GM21825 (cell line): ENCODE measurements around the gene MTR.
"Not testable (repeated sequence)": the region's sequence is repeated elsewhere in the genome, so short reads cannot be mapped to it uniquely, and the experiment has no call there.

Experiments
- ATAC-seq: cut with Tn5 transposase; IDR thresholded peaks from one replicate; pipeline ENCODE4 v1.9.1; 2021; ENCODE audit warnings: mild to moderate bottlenecking, moderate library complexity; ENCODE audit not compliant: unreplicated experiment

Gene MTR

DNA sequence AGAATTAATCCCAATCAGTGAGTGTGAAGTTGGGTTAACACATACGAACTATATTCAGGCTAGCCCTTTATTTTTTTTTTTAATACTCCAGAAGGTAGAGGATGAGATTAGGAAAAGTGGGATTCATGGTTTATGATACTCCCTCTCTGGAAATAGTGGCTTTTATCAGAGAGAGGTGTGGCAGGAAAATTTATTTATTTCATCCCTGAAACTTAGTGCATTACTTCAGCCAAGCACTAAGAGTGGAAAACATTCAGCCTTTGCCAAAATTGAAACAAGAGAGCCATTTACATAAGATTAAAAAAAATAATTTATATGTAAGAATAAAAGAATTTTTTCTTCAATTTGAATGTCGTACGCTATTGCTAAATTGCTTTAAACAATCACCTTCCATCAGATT is 35.0 kb downstream of the MTR start:
- no peak for ATAC-seq

DNA sequence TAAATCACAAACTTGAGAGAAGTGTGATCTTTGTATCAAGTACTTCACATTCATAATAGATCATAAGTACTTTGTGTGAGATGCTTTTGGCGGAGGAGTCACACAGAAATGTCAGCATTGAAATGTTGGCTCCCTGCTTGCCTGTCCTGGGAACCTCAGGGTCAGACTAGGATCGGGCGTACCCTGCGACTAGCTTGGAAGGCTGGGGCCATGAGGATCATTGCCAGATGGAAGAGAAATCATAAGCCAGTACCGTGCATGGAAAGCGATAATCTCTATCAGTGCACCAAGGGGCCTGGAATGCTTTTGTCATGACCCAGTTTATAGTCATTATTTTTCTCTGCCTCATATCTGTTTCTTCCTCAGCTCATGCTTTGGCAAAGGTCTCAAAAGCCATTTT is 35.5 kb downstream of the MTR start:
- no peak for ATAC-seq

DNA sequence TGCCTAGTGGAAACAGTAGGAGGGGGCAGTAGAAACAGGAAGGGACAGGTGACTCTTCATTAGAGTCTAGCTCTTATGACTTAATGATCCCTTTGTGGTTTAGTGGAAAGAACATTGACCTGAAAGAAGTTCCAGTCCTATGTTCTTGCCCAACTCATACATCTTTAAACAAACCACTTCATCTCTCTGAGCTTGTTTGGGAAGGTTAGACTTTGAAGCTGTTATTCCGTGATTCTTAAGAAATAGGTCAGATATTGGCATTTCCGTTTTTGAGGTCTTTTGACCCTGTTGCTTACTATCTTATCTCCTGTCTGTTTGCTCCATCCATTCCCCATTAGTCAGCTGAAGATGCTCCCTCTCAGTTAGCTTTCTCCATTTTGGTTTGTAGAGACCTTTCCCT is 38.5 kb downstream of the MTR start:
- ATAC-seq = no peak

DNA sequence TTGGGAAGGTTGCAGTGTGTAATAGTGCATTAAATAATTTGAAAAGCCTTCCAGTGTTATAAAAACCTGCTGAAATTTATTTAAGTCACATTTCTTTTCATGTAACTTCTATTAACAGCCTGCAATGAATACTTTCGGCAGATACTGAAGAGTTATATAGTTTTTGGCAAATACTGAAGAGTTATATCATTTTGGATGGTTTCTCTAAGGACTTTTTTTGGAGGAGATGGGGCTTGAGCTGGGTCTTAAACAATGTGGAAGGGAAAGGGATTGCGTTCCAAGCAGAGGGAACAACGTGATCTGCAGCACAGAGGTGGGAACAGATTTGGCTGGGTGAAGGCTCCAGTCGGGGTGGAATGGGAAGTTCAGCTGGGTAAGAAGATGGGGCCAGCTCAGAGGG is 39.8 kb downstream of the MTR start:
- no peak for ATAC-seq

DNA sequence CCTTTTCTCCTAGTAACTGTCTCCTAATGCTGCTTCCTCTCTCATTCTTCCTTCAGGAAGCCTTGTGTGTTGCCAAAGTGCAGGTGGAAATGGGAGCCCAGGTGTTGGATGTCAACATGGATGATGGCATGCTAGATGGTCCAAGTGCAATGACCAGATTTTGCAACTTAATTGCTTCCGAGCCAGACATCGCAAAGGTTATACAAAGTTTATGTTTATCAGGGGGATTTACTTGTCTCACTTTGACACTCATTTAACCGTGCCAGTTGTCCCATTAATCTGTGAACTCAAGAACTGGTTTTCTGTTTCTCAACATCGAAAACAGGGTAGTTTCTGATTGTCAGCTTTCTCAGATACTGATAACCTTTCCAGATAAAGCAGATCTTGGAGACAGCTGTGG is 40.4 kb downstream of the MTR start:
- ATAC-seq = no peak

DNA sequence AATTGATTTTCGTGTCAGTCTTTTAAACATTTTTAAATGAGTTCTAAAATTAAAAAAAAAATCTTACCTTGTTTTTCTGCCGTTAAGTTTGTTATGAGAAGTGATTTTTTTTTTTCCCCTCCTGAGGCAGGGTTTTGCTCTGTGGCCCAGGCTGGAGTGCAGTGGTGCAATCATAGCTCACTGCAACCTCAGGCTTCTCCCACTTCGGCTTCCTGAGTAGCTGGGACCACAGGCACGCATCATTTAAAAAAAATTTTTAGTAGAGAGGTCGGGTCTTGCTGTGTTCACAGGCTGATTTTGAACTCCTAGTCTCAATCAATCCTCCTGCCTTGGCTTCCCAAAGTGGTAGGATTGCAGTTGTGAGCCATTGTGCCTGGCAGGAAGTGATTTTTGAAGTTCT is 41.1 kb downstream of the MTR start:
- ATAC-seq = no peak

DNA sequence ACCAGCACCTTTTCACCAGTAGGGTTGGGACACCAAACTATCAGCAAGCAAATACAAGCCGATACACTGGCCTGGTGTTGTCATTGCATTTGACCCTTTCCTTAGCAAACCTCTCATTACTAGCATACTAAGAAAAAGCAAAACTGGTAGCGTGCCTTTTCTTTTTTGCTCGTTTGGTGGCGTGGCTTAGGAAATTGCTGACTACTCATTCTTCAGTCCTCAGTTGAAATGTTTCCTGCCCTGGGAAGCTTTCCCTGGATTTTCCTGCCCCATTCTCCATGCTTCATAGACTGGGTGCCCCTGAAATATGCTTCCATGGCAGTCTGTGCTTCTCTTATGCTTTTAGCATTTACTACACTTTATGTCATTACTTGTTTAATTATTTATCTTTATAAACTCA is 42.0 kb downstream of the MTR start:
- no peak for ATAC-seq

DNA sequence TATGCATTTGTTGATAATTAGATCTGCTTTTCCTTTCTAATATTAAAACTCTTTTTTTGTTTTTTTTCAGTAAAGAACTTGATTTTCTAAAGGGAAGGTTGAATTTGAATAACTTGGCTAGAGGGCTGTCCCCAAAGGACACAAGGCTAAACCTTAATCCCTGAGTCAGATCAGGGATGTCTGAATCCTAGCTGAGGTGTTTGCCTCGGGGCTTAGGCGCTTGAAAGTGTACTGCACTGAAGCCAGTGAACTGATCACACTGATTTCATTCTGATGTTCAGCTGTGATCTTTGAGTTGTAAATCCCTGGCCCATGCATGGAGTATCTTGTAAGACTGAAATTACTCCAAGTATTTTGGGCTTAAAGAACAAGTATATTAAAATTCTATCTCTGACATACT is 42.8 kb downstream of the MTR start:
- no peak for ATAC-seq

DNA sequence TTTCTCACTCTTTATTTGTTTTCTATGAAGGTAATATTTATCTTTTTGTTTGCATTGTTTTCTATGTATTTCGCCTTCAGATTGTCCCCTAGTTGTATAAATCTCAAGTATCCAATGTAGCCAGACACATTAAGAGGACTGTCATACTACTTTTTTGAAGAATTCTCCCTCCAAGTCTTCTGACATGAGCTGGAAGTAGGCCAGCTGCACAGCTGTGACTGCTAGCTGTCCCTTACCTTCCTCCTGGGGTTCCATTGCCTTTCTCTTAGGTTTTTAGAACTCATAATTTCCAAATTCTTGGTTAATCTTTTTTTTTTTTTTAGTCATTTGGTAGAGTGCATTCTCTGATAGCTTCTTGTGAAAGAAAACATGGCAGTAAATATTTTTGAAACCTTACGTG is 46.2 kb downstream of the MTR start:
- ATAC-seq = no peak

DNA sequence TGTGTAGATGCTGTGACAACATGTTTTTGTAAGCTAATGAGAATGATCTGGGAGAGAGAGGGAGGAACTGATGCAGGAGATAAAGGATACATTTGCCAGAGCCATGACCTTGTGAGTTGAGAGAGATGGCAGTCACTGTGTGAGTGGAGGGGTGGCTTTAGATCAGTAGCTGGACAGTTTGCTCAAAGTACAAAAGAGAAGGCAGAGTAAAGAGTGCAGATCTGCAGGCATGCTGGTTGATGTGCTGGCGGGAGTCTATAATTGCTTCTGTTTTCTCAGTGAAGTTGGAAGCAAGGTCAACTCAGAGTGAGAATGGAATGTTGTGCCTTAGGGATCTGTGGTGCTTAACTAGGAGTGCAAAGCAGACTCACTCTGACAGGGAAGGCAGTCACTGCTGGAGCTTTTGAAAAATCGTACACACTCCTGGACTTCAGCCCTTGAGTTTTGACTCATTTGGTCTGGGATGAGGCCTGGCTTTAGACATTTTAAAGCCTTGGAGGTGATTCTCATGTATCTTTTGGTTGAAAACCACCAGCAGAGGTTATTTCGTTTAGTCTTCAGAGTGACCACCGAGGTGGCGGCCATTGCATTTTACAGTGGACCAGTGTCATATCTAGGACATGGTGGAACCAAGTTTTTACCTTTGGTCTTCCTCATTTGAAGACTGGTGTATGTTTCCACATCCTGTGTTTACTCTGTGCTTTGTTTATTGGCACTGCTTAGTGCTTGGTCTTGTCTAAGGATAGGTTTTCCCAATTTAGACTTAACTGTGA is 49.6 kb downstream of the MTR start:
- no peak for ATAC-seq

DNA sequence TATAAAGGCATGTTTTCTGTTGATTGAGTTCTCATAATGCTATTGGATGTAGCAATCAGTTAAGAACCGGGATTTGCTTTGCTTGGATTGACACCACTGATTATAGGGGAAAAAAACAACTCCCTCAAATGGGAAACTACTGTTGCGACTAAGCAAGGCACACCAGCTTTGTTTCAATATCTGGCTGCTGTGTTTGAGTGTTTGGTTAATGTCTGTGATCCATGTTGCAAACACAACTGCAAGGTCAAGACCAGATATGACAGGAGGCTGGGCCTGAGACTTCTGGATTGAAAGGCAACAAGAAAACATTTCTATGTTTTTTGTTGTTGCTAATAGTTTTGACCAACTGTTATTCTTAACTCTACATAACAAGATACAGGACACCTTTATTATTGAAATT is 50.7 kb downstream of the MTR start:
- ATAC-seq = no peak

DNA sequence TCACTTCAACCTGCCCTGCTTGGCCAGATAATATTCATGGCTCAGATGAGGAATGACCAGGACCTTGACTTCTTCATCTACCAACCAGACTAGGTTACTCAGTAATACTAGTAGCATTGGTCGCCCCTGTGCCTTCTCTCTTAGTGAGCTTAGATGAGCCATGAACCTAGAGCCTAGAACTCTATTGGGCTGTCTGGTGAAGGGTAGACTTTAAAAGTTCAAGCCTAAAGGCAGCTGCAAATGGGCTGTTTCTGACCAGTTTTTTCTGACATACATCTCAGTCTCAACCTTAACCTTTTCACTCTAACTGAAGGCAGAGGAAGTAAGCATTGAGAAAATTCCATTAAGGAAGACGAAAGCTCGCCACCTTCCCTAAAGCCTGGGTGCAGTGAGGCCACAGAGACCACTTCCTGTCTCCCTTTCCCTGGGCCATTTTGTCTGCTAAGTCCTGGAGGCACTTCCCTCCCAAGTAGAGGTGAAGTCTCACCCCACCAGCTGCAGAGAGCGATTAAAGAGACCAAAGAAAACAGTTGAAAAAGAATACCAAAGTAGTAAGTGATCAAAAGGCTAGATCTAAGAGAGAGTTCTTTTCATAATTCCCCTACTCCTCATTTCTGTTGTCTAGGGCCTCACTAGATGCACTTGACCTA is 53.3 kb downstream of the MTR start:
- ATAC-seq = no peak

DNA sequence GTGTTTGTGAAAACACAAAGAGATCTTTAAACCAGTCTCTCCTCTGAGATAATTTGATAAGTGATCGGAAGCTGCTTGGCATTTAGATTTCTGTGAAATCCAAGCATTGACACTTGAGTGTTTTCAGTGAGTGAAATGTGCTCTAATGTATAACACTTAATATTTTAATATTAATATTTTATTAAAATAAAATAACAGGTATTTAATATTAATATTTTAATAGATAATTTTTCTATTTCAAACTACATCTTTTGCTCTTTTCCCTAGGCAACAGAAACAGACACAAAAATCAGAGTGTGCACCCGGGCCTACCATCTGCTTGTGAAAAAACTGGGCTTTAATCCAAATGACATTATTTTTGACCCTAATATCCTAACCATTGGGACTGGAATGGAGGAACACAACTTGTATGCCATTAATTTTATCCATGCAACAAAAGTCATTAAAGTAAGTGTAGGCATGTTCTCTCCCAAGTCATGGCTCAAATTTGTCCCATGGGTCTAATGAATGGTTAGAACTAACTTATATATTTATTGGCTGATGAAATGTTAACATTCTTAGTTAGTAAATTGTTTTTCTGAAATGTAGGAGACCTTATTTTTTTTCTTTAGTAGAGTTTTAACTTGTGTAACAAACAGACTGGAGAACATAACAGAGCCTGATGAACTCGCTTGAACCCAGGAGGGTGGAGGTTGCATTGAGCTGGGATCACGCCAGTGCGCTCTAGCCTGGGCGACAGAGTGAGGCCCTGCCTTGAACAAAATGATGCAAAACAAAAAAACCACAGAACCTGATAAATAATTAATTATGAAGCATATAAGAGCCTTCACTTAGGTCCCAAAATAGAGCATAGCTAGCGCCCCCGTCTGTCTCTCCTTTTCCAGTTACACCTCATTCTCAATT is 55.2 kb downstream of the MTR start:
- no peak for ATAC-seq

DNA sequence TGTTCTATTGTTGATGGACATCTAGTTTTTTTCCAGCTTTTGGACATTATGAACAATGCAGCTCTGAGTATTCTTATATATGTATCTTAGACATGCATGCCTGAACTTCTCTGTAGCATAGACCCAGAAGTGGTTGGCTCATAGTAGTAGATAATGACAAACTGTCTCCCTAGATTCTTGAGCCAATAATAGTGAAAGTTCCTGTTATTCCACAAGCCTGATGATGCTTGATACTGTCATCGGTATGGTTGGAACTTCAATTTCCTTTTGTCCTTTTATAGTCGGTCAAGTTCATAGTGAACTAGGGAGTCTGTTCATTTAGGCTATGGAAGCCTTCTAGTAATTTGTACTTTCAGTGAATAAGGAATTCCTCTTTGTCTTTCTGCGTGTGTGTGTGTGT is 56.8 kb downstream of the MTR start:
- ATAC-seq = no peak

DNA sequence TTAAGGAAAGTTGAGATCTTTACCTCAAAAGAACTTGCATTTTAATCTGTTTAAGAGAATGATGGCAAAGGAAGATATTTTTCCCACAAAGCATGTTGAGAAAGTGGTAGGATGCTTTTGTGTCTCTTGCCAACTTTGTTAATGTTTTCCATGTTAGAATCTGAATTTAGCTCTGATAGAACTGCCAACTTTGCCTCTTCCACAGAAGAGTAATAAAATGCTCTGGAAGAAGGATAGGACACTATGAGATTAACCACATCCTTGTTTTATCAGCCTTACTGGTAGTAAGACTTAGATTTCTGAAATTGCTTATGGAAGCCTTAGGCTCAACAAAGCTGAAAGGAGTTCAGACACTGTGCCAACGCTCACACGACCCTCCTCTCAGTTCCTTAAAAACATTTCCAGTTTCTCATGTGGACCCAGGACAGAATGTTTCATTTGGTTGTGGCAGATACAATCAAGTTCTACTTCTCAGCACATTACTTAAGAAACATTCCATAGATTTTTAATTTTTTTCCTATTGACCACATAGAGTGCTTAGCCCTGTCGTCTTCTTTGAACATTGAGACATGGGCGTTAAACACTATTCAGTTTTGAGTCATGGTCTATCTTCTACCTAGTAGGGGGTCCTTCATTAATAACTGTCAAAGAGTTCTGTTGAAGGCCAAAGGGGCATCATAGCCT is 59.0 kb downstream of the MTR start:
- no peak for ATAC-seq

DNA sequence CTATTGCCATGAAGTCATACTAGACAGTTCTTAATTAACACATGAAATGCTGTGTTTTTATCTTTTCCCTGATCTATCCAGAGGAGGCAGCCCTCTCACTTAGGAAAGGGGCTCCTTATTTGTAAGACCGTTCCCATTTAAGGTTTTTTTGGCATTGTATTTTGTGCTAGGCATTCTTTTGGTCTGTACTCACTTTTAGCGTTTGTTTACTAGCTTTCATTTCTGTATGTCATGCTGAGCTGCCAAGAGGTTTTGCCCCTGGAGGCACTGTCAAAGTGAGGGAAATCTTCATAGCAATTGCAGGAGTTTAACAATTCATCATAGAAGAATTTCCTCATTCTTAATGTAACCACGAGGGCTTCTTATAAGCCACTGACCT is 59.5 kb downstream of the MTR start:
- no peak for ATAC-seq

DNA sequence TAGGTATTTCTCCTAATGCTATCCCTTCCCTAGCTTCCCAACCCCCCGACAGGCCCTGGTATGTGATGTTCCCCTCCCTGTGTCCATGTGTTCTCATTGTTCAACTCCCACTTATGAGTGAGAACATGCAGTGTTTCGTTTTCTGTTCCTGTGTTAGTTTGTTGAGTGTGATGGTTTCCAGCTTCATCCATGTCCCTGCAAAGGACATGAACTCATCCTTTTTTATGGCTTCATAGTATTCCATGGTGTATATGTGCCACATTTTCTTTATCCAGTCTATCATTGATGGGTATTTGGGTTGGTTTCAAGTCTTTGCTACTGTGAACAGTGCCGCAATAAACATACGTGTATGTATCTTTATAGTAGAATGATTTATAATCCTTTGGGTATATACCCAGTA is 61.6 kb downstream of the MTR start:
- ATAC-seq = not testable (repeated sequence)

DNA sequence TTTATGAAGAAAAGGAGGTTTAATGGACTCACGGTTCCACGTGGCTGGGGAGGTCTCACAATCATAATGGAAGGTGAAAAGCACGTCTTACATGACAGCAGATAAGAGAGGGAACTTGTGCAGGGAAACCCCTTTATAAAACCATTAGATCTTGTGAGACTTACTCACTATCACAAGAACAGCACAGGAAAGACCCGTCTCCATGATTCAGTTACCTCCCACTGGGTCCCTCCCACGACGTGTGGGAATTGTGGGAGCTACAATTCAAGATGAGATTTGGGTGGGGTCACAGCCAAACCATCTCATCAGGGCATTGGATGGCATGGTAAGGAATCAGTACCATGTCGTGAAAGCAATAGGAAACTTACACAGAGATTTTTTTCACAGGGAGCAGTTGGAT is 63.1 kb downstream of the MTR start:
- no peak for ATAC-seq

DNA sequence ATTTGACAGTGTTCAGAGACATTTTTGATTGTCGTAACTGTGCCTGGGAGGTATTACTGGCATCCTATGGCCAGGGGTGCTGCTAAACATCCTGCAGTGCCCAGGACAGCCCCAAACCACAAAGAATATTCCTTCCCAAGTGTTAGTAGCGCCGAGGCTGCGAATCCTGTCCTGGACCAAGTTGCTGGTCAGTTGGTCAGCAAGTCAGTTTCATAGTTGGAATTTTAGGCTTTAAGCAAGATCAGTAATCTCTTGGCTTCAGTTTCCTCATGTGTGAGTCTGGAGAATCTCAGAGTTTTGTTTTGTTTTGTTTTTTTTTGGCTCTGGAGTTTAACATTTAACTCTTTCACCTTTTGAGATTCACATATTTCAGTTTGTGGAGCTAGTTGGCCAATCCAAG is 65.0 kb downstream of the MTR start:
- no peak for ATAC-seq

DNA sequence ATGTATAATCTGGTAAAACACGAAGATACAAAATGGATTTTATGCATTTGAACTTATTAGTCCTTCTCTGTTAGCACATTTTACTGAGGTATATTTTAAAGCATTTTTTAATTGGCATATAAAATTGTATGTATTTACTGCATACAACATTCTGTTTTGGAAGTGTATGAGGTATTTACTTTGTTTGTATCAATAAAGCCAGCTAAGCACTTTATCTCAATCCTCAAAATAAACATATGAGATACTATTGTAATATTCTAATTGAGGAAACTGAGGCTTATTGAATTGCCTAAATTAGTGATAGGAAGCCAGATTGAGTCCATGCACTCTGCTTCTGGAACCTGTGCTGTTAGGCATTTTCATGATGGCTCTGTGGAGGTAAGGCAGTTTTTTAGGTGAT is 65.6 kb downstream of the MTR start:
- ATAC-seq = no peak

DNA sequence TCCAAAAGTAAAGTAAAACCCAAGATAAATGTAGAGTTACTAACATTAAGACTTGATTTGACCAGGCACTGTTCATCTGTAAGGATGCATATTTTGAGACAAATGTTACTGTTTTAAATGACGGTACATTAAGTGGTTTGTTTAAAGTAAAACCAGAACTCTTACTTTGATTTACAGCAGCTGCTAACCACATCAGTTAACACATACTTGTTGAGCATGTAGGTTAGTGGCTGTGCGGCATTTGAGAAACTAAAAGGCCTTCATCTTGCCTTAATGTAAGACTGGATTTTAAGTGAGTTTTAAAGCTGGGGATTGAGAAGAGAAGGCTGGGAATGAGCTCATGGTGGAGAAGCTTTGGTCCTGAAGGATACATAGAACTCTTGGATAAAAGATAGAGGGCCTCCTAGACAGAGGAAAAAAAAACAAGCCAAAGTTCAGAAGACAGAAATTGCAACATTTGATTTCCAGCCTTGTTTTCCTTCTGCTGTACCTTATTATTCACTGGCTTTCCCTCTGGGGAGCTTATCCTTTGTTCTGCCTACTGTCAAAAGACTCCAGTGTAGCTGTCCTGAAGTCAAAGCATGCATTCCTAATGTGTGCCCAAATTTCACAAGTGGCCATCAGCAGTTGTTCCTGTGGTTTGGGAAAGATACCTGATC is 66.6 kb downstream of the MTR start:
- ATAC-seq = no peak
